ENCODE data around the gene BORCS5. TPM values are rescaled to one million over a fixed set of nuclear protein-coding genes. Genes with fewer than 3 reads are reported as not detected.

BORCS5 gene
- total and polyA plus RNA-seq, 2 donors (not counting 1 experiment from before 2014, with no cell fraction given): 13.5 to 14.4 TPM

- no peak for TF ChIP-seq EZH2 (IDR thresholded peaks at IDR 0.05; ENCODE audit: low read length, missing control alignments)
- no peak for TF ChIP-seq CTCF (conservative IDR thresholded peaks at IDR 0.05 in 1 of 2, IDR thresholded peaks at IDR 0.05 in 1 of 2; ENCODE audit: low read depth in 1 of 2, low read length in 2 of 2)
- H3K9ac ChIP-seq (ENCODE audit: insufficient read depth, low read length): no peak overlapping the region
- H3K4me2 ChIP-seq (ENCODE audit: extremely low read depth, insufficient read depth, low read length): no peak overlapping the region
- H3K27ac ChIP-seq (ENCODE audit: insufficient read depth, low read length): no peak overlapping the region
- H4K20me1 ChIP-seq (ENCODE audit: control insufficient read depth, extremely low read depth, insufficient read depth, low read length): no peaks in the 10 kb centered on the region
- H3K79me2 ChIP-seq (ENCODE audit: control insufficient read depth, insufficient read depth, low read length): no peaks in the 10 kb centered on the region
- H3K9me3 ChIP-seq (ENCODE audit: control insufficient read depth, insufficient read depth, low read depth, low read length): no peaks in the 10 kb centered on the region
- no peaks in the 10 kb centered on the region for H3K4me1 ChIP-seq (ENCODE audit: control insufficient read depth, extremely low read depth, insufficient read depth, low read length)
- H3K36me3 ChIP-seq (ENCODE audit: control insufficient read depth, insufficient read depth, low read length): peaks cover 13% of the 10 kb centered on the region
- no peak overlapping the region for H2AFZ ChIP-seq (ENCODE audit: low read length)
- H3K27me3 ChIP-seq (ENCODE audit: control insufficient read depth, insufficient read depth, low read length): no peaks in the 10 kb centered on the region
- H3K4me3 ChIP-seq (replicated peaks in 1 of 4; ENCODE audit: control extremely low read depth in 1 of 4, insufficient read depth in 1 of 4, low read depth in 3 of 4, low read length in 4 of 4): no peak overlapping the region
- DNase-seq (ENCODE audit: low read depth in 2 of 2): no peak
Measured at GRCh38 chr12:12476857-12477531, 120.1 kb downstream of the BORCS5 start.

DNA sequence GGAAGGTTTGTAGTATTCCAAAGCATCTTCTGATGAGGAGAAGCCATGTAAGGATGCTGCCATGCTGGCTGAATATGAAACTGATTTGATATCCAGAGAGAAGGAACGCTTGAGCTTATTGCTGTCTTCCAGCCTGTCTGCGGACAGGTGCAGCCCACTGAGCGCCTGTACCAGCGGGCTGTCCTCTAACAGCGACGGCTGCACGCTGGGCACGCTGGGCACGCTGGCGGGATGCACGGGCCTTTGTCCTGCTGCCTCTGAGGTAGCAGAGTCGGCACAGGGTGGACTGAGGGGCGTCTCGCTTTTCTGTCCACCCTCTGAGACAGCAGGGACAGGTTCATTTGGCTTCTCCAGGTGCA is 120.6 kb downstream of the BORCS5 start:
- no peak overlapping the region for H2AFZ ChIP-seq (ENCODE audit: low read length)
- H3K9ac ChIP-seq (ENCODE audit: insufficient read depth, low read length): no peak overlapping the region
- no peak overlapping the region for H3K4me2 ChIP-seq (ENCODE audit: extremely low read depth, insufficient read depth, low read length)
- H3K27me3 ChIP-seq (ENCODE audit: control insufficient read depth, insufficient read depth, low read length): no peaks in the 10 kb centered on the region
- H3K4me3 ChIP-seq (replicated peaks in 1 of 4; ENCODE audit: control extremely low read depth in 1 of 4, insufficient read depth in 1 of 4, low read depth in 3 of 4, low read length in 4 of 4): no peak overlapping the region
- no peaks in the 10 kb centered on the region for H4K20me1 ChIP-seq (ENCODE audit: control insufficient read depth, extremely low read depth, insufficient read depth, low read length)
- H3K79me2 ChIP-seq (ENCODE audit: control insufficient read depth, insufficient read depth, low read length): no peaks in the 10 kb centered on the region
- H3K36me3 ChIP-seq (ENCODE audit: control insufficient read depth, insufficient read depth, low read length): peaks cover 13% of the 10 kb centered on the region
- H3K9me3 ChIP-seq (ENCODE audit: control insufficient read depth, insufficient read depth, low read depth, low read length): no peaks in the 10 kb centered on the region
- TF ChIP-seq EZH2 (IDR thresholded peaks at IDR 0.05; ENCODE audit: low read length, missing control alignments) (no peak), CTCF (conservative IDR thresholded peaks at IDR 0.05 in 1 of 2, IDR thresholded peaks at IDR 0.05 in 1 of 2; ENCODE audit: low read depth in 1 of 2, low read length in 2 of 2) (no peak)
- no peak for DNase-seq (ENCODE audit: low read depth in 2 of 2)
- no peaks in the 10 kb centered on the region for H3K4me1 ChIP-seq (ENCODE audit: control insufficient read depth, extremely low read depth, insufficient read depth, low read length)
- H3K27ac ChIP-seq (ENCODE audit: insufficient read depth, low read length): no peak overlapping the region

DNA sequence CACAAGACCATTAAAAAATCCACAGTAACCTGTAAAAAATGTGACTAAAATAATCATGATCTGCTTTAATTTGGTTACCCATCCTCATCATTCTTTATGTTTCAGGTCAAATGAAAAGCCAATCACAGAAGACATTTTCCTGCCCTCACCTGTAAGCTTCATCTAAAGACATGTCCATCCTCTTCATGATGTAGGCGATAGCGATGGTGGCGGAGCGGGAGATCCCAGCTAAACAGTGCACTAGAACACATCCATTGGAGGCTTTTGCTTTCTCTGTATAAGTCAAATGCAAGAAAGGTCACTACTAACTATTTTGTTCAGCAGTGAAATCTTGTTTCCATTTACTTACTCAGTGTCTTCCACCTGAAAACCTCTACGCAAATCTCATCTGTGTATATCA is 123.2 kb downstream of the BORCS5 start:
- Histone ChIP-seq H3K9me3 (ENCODE audit: control insufficient read depth, insufficient read depth, low read depth, low read length) (no peaks in the 10 kb centered on the region), H3K4me2 (ENCODE audit: extremely low read depth, insufficient read depth, low read length) (no peak overlapping the region), H3K4me1 (ENCODE audit: control insufficient read depth, extremely low read depth, insufficient read depth, low read length) (no peaks in the 10 kb centered on the region), H2AFZ (ENCODE audit: low read length) (no peak overlapping the region), H3K9ac (ENCODE audit: insufficient read depth, low read length) (no peak overlapping the region), H3K36me3 (ENCODE audit: control insufficient read depth, insufficient read depth, low read length) (peaks cover 13% of the 10 kb centered on the region), H3K4me3 (replicated peaks in 1 of 4; ENCODE audit: control extremely low read depth in 1 of 4, insufficient read depth in 1 of 4, low read depth in 3 of 4, low read length in 4 of 4) (no peak overlapping the region), H3K79me2 (ENCODE audit: control insufficient read depth, insufficient read depth, low read length) (no peaks in the 10 kb centered on the region), H3K27me3 (ENCODE audit: control insufficient read depth, insufficient read depth, low read length) (no peaks in the 10 kb centered on the region), H3K27ac (ENCODE audit: insufficient read depth, low read length) (no peak overlapping the region), H4K20me1 (ENCODE audit: control insufficient read depth, extremely low read depth, insufficient read depth, low read length) (no peaks in the 10 kb centered on the region)
- TF ChIP-seq EZH2 (IDR thresholded peaks at IDR 0.05; ENCODE audit: low read length, missing control alignments): no peak
- DNase-seq (ENCODE audit: low read depth in 2 of 2): no peak

Data from fibroblast of lung (primary cell).